GM18867 (cell line): ENCODE results near the gene ZNF415.
"Not testable (repeated sequence)": the region's sequence is repeated elsewhere in the genome, so short reads cannot be mapped to it uniquely, and the experiment has no call there.

ENCODE experiments used
- ATAC-seq: cut with Tn5 transposase; IDR thresholded peaks from one replicate; pipeline ENCODE4 v1.9.1; 2021; ENCODE audit warnings: mild to moderate bottlenecking, moderate library complexity; ENCODE audit not compliant: unreplicated experiment

ZNF415 gene

GRCh38 chr19:53103234-53104203 is 29.2 kb downstream of the ZNF415 start, which contains the start of gene ZNF160:
TSS of gene ZNF160 (minus strand) at chr19:53103422. CDS start at chr19:53086276, 17,146 bp downstream.
- ATAC-seq: peak; percentile 97

GRCh38 chr19:53102756-53103233 is 29.9 kb downstream of the ZNF415 start:
- ATAC-seq: peak; percentile 20

GRCh38 chr19:53102206-53102755 is 30.4 kb downstream of the ZNF415 start:
- no peak for ATAC-seq

DNA sequence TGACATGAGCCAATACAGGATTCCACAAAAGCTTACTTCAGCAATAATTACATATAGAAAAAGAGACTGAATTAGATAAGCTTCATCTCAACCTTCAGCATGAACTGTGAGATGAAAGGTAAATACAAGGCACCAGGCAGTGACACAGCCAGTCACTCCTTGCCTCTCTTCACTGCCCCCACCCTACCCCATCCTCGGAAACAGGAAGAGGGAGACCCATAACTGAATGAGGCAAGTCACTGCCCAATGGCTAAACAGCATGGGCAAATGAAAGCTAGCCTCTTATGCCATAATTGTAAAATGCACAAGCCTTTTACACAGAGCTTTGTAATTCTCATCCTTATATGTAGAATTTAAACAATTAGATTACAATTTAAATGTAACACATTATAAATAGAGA is 31.2 kb downstream of the ZNF415 start:
- ATAC-seq: no peak

- not testable (repeated sequence) for ATAC-seq
Observed at GRCh38 chr19:53098570-53098969, 34.1 kb downstream of the ZNF415 start.

GRCh38 chr19:53096982-53097690 is 35.6 kb downstream of the ZNF415 start:
- ATAC-seq: not testable (repeated sequence)

DNA sequence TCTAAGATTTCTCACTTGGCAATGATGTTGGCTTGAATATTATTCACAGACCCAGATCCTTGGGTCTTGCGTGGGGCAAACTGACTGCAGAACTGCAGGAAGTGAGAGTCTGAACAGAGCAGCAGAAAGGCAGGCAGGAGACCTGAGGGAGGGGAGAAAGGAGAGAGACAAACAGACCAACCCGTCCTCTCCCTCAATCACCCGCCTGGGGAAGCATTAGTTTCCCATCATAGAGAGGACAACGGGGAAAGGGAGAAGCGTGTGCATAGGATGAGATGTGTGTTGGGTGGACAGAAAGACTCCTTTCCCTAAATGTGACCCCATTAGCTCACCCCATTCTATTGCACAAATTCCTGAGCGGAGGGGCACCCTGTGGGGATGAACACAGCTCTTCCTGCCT is 36.1 kb downstream of the ZNF415 start:
- not testable (repeated sequence) for ATAC-seq

DNA sequence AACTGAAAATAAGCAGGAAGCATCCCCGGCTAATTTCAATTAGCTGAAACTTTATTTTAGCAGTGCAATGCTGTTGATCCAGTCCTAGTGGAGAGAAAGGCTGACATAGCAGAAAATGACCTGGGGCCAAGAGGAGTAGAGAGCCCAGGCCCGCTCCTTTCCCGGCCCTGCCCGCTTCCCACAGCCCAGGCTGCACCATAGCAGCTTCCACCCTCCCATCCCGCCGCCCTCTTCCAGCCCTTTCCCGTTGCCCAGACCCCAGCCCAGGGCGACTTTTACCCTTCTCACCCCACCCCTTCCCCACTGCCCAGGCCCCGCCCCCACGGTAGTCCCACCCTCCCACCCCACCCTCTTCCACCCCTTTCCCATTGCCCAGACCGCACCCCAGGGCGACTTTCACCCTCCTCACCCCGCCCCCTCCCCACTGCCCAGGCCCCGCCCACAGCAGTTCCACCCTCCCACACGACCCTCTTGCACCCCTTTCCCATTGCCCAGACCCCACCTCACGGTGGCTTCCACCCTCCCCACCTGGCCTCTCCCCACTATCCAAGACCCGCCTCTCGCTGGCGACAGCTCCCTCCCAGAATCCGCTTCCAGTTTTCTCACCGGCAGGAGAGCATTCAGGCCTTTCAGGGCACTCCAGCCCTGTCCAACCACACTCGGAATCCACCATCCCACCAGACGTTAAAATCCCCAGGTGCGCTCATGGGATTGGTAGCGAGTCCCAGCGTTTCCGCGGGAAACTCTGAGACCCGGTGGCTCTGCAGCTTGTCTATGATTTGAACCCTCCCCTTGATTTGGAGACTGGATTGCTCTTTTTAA is 37.7 kb downstream of the ZNF415 start:
- ATAC-seq: no peak

DNA sequence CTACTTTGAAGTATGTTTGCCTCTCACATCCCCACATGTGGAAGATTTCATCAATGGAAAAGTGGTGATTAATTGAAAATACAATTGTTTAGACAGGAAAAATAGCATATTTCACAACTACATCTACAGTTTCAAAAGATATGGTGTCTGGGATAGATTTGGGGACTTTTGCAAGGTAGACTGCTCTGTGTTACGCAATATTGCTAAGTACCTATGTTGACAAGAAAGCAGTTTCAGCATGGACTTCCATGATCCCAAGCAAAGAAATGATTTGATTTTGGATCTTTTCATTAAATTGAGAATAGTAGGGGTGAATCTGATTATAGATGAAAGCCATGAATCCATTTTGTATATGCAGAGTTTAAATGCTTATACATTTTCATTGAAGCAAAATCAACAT is 40.0 kb downstream of the ZNF415 start:
- ATAC-seq: no peak

GRCh38 chr19:53091413-53092254 is 41.1 kb downstream of the ZNF415 start:
- ATAC-seq: no peak

- ATAC-seq: no peak
Observed at GRCh38 chr19:53088091-53088490, 44.6 kb downstream of the ZNF415 start.

- ATAC-seq: no peak
Observed at GRCh38 chr19:53086949-53087348, 45.8 kb downstream of the ZNF415 start.

DNA sequence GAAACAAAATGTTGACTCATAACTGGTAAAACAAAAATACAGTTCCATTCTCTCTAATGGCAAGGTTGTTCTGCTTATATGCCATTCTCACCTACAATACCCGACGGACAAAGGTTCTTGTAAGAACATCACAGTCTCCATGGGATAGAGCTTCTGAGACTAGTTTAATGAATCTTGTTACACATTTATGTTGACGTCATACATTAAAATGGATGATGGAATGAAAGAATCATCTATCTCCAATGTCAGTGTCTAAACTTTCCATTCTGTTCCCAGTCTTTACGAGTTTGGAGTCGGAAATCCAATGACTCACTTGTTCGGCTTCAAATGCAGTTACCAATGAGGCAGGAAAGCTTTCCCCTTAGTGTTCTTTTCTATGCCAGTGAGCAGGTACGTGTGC is 47.2 kb downstream of the ZNF415 start:
- no peak for ATAC-seq

DNA sequence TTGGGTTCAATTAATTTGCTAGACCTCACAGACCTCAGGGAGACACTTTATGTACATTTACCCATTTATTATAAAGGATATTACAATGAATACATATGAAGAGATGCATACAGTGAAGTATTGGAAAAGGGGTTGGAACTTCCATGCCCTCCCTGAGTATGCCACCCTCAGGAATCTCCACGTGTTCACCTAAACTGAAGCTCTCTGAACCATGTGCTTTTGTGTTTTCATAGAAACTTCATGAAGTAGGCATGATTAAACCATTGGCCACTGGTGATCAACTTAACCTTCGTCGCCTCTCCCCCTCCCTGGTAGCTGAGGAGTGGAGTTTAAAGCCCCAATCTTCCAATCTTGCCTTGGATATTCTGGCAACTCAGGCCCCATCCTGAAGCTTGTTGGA is 49.8 kb downstream of the ZNF415 start:
- no peak for ATAC-seq

DNA sequence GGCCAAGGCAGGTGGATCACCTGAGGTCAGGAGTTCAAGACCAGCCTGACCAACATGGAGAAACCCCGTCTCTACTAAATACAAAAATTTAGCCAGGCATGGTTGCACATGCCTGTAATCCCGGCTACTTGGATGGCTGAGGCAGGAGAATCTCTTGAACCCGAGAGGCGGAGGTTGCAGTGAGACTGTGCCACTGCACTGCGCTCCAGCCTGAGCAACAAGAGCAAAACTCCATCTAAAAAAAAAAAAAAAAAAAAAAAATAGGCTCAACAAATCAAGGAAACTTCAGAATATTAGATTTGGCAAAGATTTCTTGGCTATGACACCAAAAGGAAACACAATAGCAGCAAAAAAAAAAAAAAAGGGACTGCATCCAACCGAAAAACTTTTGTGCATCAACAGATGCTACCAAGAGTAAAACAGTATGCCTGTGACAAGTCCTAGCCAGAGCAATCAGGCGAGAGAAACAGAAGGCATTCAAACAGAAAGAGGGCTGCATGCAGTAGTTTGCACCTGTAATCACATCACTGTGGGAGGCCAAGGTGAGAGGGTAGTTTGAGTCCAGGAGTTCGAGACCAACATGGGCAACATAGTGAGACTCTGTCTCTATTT is 53.3 kb downstream of the ZNF415 start:
- ATAC-seq: no peak

DNA sequence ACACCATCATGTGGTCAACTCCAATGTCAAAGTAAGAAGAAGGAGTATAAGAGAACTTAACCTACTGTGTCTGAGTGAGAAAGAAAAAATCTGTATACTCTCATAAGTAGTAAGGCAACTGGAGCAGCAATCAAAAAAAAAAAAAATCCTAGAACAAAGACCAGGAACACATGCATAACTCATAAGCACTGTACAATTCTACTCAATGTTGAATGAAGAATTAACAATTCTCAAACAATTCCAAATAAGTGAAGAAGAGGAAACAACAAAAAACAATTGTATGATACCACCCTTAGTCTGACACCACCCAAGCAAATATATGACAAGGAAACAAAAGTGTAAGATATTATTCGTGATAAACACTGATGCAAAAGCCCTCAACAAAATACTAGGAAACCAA is 54.0 kb downstream of the ZNF415 start:
- no peak for ATAC-seq

DNA sequence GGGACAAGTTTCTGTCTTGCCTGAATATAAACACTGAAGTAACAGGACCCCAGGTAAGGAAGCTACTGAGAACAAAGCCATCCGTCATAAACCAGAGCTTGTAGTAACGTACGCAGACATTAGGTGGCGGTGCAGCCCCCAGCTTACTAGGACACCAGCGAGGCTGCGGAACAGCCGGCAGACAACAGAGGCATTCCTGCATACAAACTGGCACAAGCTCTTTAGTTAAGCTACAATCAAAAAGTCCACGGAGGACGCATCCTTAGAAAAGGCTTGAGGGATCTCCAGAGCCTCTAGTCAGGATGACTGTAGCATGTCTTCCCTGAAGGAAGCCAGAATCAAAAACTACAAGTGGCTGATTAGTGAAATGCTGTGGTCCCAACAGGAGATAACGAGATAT is 55.7 kb downstream of the ZNF415 start:
- no peak for ATAC-seq

DNA sequence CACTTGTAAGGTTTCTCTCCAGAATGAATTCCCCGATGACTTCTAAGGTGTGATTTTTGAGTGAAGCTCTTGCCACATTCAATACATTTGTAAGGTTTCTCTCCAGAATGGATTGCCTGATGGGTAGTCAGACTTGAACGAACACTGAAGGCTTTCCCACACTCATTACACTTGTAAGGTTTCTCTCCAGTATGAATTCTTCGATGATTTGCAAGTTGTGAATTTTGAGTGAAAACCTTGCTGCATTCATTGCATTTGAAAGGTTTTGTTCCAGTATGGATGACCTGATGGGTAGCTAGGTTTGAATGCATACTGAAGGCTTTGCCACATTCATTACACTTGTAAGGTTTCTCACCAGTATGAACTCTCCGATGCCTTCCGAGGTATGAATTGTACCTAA is 63.9 kb downstream of the ZNF415 start:
- no peak for ATAC-seq

DNA sequence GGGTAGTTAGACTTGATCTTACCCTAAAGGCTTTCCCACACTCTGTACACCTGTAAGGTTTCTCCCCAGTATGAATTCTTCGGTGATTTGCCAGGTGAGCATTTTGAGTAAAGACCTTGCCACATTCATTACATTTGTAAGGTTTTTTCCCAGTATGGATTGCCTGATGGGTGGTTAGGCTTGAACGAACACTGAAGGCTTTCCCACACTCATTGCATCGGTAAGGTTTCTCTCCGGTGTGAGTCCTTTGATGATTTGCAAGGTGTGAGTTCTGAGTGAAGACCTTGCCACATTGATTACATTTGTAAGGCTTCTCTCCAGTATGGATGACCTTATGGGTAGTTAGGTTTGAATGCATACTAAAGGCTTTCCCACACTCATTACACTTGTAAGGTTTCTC is 64.5 kb downstream of the ZNF415 start:
- no peak for ATAC-seq
